ENCODE results near the gene OLFML2B. TPM values are rescaled to one million over a fixed set of nuclear protein-coding genes. Genes with fewer than 3 reads are reported as not detected.

OLFML2B gene
- total RNA-seq (3.3 and 5.1 TPM in 2 replicates), polyA plus RNA-seq (7.2 and 7.9 TPM in 2 replicates), polyA minus RNA-seq (ENCODE audit: low replicate concordance) (27.3 and 30.5 TPM in 2 replicates)
- 18.9 and 20.4 TPM in 2 replicates for polyA plus RNA-seq (2012)

DNA sequence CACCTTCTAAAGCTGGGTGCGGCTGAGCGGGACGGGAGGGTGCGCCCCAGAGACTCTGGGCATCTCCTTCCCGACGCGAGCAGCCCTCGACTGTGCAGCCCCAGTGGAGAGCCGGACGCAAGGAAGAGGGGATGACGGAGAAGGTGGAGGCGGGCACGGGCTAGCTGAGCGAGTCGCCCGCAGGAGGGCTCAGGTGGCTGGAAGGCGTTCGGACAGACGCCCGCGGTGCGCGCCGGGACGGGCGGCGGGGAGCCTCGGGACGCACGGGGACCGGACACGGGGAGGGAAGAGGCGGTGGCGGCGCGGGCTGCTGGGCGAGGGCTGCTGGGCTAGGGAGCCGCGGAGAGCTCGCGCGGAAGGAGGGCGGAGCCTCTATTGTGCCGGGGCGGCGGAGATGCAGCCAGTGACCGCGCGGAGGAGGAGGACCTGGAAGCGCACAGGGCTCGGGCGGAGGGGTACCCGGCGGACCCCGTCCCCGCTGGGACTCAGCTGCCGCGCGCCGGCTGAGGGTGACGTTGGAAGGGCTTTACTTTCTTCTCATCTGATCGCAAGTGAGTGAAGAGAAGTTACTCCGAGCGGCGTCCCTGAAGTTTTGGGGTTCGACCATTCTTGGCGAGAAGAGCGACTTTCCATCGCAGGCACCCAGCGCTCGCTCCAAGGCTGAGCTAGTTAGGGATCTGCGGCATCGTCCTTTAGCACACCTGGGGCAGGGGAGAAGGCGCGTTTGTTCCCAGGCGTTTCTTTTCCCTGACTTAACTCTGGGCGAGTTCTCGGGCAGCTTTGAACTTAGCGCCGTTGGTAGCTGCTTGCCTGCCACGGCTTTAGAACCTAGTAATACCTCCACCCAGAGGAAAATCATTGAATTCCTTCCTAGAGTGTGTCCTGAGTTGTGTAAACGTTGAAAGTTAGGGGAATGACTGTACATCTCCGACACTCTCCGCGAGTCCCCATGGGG lies at the start of gene OLFML2B:
Gene OLFML2B, minus strand, starts transcription at position 323 of the 955 bp plus-strand sequence. CDS start 439 bp downstream, outside the sequence.
- Histone ChIP-seq H3K4me1 (ENCODE audit: control insufficient read depth, extremely low read depth, insufficient read depth, low read length) (peaks cover 6% of the 10 kb centered on the region), H3K79me2 (ENCODE audit: control insufficient read depth, insufficient read depth, low read length) (no peaks in the 10 kb centered on the region), H3K9ac (ENCODE audit: insufficient read depth, low read length) (peak within 1 kb of the TSS; percentile 77), H3K4me2 (ENCODE audit: extremely low read depth, insufficient read depth, low read length) (peak within 1 kb of the TSS; percentile 90), H3K9me3 (ENCODE audit: control insufficient read depth, insufficient read depth, low read depth, low read length) (no peaks in the 10 kb centered on the region), H3K27ac (ENCODE audit: insufficient read depth, low read length) (peak within 1 kb of the TSS; percentile 64), H3K27me3 (ENCODE audit: control insufficient read depth, insufficient read depth, low read length) (no peaks in the 10 kb centered on the region), H4K20me1 (ENCODE audit: control insufficient read depth, extremely low read depth, insufficient read depth, low read length) (no peaks in the 10 kb centered on the region), H2AFZ (ENCODE audit: low read length) (peak within 1 kb of the TSS; percentile 94), H3K4me3 (replicated peaks in 1 of 4; ENCODE audit: control extremely low read depth in 1 of 4, insufficient read depth in 1 of 4, low read depth in 3 of 4, low read length in 4 of 4) (peak within 1 kb of the TSS; percentile 79 to 90 (median 88)), H3K36me3 (ENCODE audit: control insufficient read depth, insufficient read depth, low read length) (no peaks in the 10 kb centered on the region)
- TF ChIP-seq, protein P1, sequence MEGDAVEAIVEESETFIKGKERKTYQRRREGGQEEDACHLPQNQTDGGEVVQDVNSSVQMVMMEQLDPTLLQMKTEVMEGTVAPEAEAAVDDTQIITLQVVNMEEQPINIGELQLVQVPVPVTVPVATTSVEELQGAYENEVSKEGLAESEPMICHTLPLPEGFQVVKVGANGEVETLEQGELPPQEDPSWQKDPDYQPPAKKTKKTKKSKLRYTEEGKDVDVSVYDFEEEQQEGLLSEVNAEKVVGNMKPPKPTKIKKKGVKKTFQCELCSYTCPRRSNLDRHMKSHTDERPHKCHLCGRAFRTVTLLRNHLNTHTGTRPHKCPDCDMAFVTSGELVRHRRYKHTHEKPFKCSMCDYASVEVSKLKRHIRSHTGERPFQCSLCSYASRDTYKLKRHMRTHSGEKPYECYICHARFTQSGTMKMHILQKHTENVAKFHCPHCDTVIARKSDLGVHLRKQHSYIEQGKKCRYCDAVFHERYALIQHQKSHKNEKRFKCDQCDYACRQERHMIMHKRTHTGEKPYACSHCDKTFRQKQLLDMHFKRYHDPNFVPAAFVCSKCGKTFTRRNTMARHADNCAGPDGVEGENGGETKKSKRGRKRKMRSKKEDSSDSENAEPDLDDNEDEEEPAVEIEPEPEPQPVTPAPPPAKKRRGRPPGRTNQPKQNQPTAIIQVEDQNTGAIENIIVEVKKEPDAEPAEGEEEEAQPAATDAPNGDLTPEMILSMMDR (conservative IDR thresholded peaks at IDR 0.05 in 1 of 2, IDR thresholded peaks at IDR 0.05 in 1 of 2; ENCODE audit: low read depth in 1 of 2, low read length in 2 of 2) = peak; percentile 44 to 57
- no peak for TF ChIP-seq EZH2 (IDR thresholded peaks at IDR 0.05; ENCODE audit: low read length, missing control alignments)
- DNase-seq (ENCODE audit: low read depth in 2 of 2) = peak; percentile 79 to 82

DNA sequence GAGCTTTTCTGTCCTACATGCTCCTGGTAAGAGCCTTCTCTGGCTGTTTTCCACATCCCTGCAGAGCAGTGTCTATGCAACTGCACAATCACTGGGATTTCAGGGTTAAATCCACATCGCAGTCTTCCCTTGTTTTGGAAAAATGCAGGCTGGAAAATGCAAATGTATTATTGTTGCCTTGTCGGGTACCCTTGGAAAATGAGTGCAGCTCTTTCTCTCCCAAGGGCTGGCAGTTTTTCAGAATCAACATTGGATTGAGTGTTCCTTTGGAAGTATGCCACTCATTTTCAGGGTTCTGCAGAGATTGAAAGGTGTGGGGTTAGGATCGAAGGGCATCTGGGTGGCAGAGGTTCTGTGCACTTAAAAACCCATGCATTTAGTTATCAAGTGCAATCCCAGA lies 49.1 kb upstream of the OLFML2B start:
- H3K27me3 ChIP-seq (ENCODE audit: control insufficient read depth, insufficient read depth, low read length) = peaks cover 33% of the 10 kb centered on the region
- no peak overlapping the region for H3K9ac ChIP-seq (ENCODE audit: insufficient read depth, low read length)
- no peaks in the 10 kb centered on the region for H3K79me2 ChIP-seq (ENCODE audit: control insufficient read depth, insufficient read depth, low read length)
- no peak overlapping the region for H3K4me2 ChIP-seq (ENCODE audit: extremely low read depth, insufficient read depth, low read length)
- no peak overlapping the region for H2AFZ ChIP-seq (ENCODE audit: low read length)
- H3K27ac ChIP-seq (ENCODE audit: insufficient read depth, low read length) = no peak overlapping the region
- no peaks in the 10 kb centered on the region for H3K36me3 ChIP-seq (ENCODE audit: control insufficient read depth, insufficient read depth, low read length)
- no peak for DNase-seq (ENCODE audit: low read depth in 2 of 2)
- H3K9me3 ChIP-seq (ENCODE audit: control insufficient read depth, insufficient read depth, low read depth, low read length) = no peaks in the 10 kb centered on the region
- TF ChIP-seq, protein P1 (conservative IDR thresholded peaks at IDR 0.05 in 1 of 2, IDR thresholded peaks at IDR 0.05 in 1 of 2; ENCODE audit: low read depth in 1 of 2, low read length in 2 of 2) = no peak
- no peak for TF ChIP-seq EZH2 (IDR thresholded peaks at IDR 0.05; ENCODE audit: low read length, missing control alignments)
- H4K20me1 ChIP-seq (ENCODE audit: control insufficient read depth, extremely low read depth, insufficient read depth, low read length) = no peaks in the 10 kb centered on the region
- H3K4me3 ChIP-seq (replicated peaks in 1 of 4; ENCODE audit: control extremely low read depth in 1 of 4, insufficient read depth in 1 of 4, low read depth in 3 of 4, low read length in 4 of 4) = no peak overlapping the region
- H3K4me1 ChIP-seq (ENCODE audit: control insufficient read depth, extremely low read depth, insufficient read depth, low read length) = peaks cover 3% of the 10 kb centered on the region

DNA sequence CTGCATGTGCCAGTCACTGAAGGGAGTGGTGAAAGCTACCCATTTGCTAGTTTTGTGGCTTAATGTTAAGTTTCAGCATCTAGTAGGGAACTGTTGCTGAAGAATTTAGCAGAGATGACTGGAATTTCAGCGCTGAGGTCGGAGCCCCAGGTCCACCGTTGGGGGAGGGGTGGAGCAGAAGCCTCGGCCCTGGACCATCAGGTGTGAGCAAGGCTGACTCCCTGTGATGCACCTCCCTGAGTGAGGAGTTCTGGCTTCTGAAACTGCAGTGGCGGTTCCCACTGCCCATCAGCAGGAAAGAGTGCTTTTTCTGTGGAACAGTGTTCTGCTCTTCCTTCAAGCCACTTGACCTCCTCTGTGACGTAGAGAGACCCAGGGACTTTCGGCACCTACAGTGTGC lies 47.2 kb upstream of the OLFML2B start:
- Histone ChIP-seq H3K79me2 (ENCODE audit: control insufficient read depth, insufficient read depth, low read length) (no peaks in the 10 kb centered on the region), H4K20me1 (ENCODE audit: control insufficient read depth, extremely low read depth, insufficient read depth, low read length) (no peaks in the 10 kb centered on the region), H3K9ac (ENCODE audit: insufficient read depth, low read length) (no peak overlapping the region), H3K4me2 (ENCODE audit: extremely low read depth, insufficient read depth, low read length) (no peak overlapping the region), H3K36me3 (ENCODE audit: control insufficient read depth, insufficient read depth, low read length) (no peaks in the 10 kb centered on the region), H3K9me3 (ENCODE audit: control insufficient read depth, insufficient read depth, low read depth, low read length) (no peaks in the 10 kb centered on the region), H3K4me1 (ENCODE audit: control insufficient read depth, extremely low read depth, insufficient read depth, low read length) (peaks cover 3% of the 10 kb centered on the region), H3K4me3 (replicated peaks in 1 of 4; ENCODE audit: control extremely low read depth in 1 of 4, insufficient read depth in 1 of 4, low read depth in 3 of 4, low read length in 4 of 4) (peak overlapping the region in 1 of 4 experiments; percentile 46), H3K27me3 (ENCODE audit: control insufficient read depth, insufficient read depth, low read length) (peaks cover 38% of the 10 kb centered on the region), H3K27ac (ENCODE audit: insufficient read depth, low read length) (no peak overlapping the region), H2AFZ (ENCODE audit: low read length) (no peak overlapping the region)
- TF ChIP-seq, protein P1 (conservative IDR thresholded peaks at IDR 0.05 in 1 of 2, IDR thresholded peaks at IDR 0.05 in 1 of 2; ENCODE audit: low read depth in 1 of 2, low read length in 2 of 2) = no peak
- TF ChIP-seq EZH2 (IDR thresholded peaks at IDR 0.05; ENCODE audit: low read length, missing control alignments) = peak; percentile 13
- DNase-seq (ENCODE audit: low read depth in 2 of 2) = no peak
